NCI-H1436 treated with DMSO at 0.1 percent for 48 hours (cell line): ENCODE data around the gene DCST1.

Experiments used
- DNase-seq: peaks from one replicate; lab custom pipeline; 2025; lab: John Stamatoyannopoulos, UW

The DCST1 gene

GRCh38 chr1:155091071-155092051, 57.7 kb downstream of the DCST1 start:
- no peak for DNase-seq

- DNase-seq = no peak
Observed at GRCh38 chr1:155092131-155092530, 58.5 kb downstream of the DCST1 start.

GRCh38 chr1:155092641-155093040, 59.0 kb downstream of the DCST1 start:
- no peak for DNase-seq

GRCh38 chr1:155093911-155094621, 60.4 kb downstream of the DCST1 start:
- DNase-seq = no peak

GRCh38 chr1:155094622-155094948, 61.0 kb downstream of the DCST1 start:
- no peak for DNase-seq

- DNase-seq = no peak
Observed at GRCh38 chr1:155099331-155099730, 65.7 kb downstream of the DCST1 start.
